ENCODE data around the gene PUM2.

- TF ChIP-seq CTCF (IDR thresholded peaks at IDR 0.05 in 4 of 5, conservative IDR thresholded peaks at IDR 0.05 in 1 of 5) (no peak), POLR2A (IDR thresholded peaks at IDR 0.05) (no peak)
Observed at GRCh38 chr2:20212459-20212870, 138.2 kb downstream of the PUM2 start.

Data from gastrocnemius medialis (tissue), 4 donors.